Stimulated activated CD8-positive, alpha-beta memory T cell treated with anti-CD3 and anti-CD28 coated beads, Interleukin-7, amount 100 ng/mL, for 1 hour (primary cell): ENCODE data around the gene FOXN3.

Experiments
- DNase-seq, 2 donors: peaks; one replicate each; pipeline ENCODE4 v3.0.0-alpha.2; 2020; ENCODE audit warnings: low read depth in 2 of 2

FOXN3 gene

GRCh38 chr14:89408907-89409700 is 7.9 kb downstream of the FOXN3 start:
- DNase-seq: no peak

GRCh38 chr14:89407856-89408255 is 9.2 kb downstream of the FOXN3 start:
- DNase-seq: no peak

GRCh38 chr14:89406941-89407340 is 10.1 kb downstream of the FOXN3 start:
- DNase-seq: no peak

GRCh38 chr14:89406361-89406760 is 10.7 kb downstream of the FOXN3 start:
- no peak for DNase-seq

- no peak for DNase-seq
Observed at GRCh38 chr14:89405712-89406111, 11.3 kb downstream of the FOXN3 start.

GRCh38 chr14:89402363-89402762 is 14.7 kb downstream of the FOXN3 start:
- DNase-seq: no peak

GRCh38 chr14:89401761-89402160 is 15.3 kb downstream of the FOXN3 start:
- no peak for DNase-seq

GRCh38 chr14:89401241-89401640 is 15.8 kb downstream of the FOXN3 start:
- DNase-seq: no peak

- DNase-seq: no peak
Observed at GRCh38 chr14:89400529-89400928, 16.5 kb downstream of the FOXN3 start.

- no peak for DNase-seq
Observed at GRCh38 chr14:89399594-89400068, 17.4 kb downstream of the FOXN3 start.

GRCh38 chr14:89399157-89399556 is 17.9 kb downstream of the FOXN3 start:
- no peak for DNase-seq

- no peak for DNase-seq
Observed at GRCh38 chr14:89397569-89398230, 19.3 kb downstream of the FOXN3 start.

GRCh38 chr14:89394972-89395371 is 22.1 kb downstream of the FOXN3 start:
- no peak for DNase-seq

- no peak for DNase-seq
Observed at GRCh38 chr14:89393222-89393745, 23.7 kb downstream of the FOXN3 start.

GRCh38 chr14:89392181-89392580 is 24.9 kb downstream of the FOXN3 start:
- DNase-seq: no peak

GRCh38 chr14:89391556-89391955 is 25.5 kb downstream of the FOXN3 start:
- DNase-seq: no peak

- no peak for DNase-seq
Observed at GRCh38 chr14:89391123-89391522, 25.9 kb downstream of the FOXN3 start.

GRCh38 chr14:89388853-89389252 is 28.2 kb downstream of the FOXN3 start:
- no peak for DNase-seq

GRCh38 chr14:89387922-89388685 is 28.9 kb downstream of the FOXN3 start:
- no peak for DNase-seq

GRCh38 chr14:89386212-89386886 is 30.7 kb downstream of the FOXN3 start:
- no peak for DNase-seq

GRCh38 chr14:89384636-89385035 is 32.4 kb downstream of the FOXN3 start:
- DNase-seq: no peak

- no peak for DNase-seq
Observed at GRCh38 chr14:89384023-89384422, 33.0 kb downstream of the FOXN3 start.
